Parathyroid adenoma (tissue), 2 donors: ENCODE measurements around the gene EMB.
"Not testable (repeated sequence)": the region's sequence is repeated elsewhere in the genome, so short reads cannot be mapped to it uniquely, and the experiment has no call there.

Source experiments
- H2AFZ ChIP-seq: fragments of 300-600 bp; sonication (generic); one replicate; pipeline ENCODE4 v1.7.0; 2017; ENCODE audit warnings: antibody characterized with exemption, mild to moderate bottlenecking
- H3K27ac ChIP-seq: fragments of 300-600 bp; sonication (generic); one replicate; pipeline ENCODE4 v1.7.0; 2017
- H3K27me3 ChIP-seq: fragments of 300-600 bp; sonication (generic); one replicate; pipeline ENCODE4 v1.7.0; 2017; ENCODE audit warnings: low read length; ENCODE audit not compliant: control insufficient read depth, insufficient read depth
- H3K36me3 ChIP-seq: fragments of 300-600 bp; sonication (generic); one replicate; pipeline ENCODE4 v1.7.0; 2017; ENCODE audit warnings: low read length; ENCODE audit not compliant: control insufficient read depth, insufficient read depth
- H3K4me1 ChIP-seq: fragments of 300-600 bp; sonication (generic); one replicate; pipeline ENCODE4 v1.7.0; 2017; ENCODE audit warnings: control low read depth
- H3K4me2 ChIP-seq: fragments of 300-600 bp; sonication (generic); one replicate; pipeline ENCODE4 v1.7.0; 2017; ENCODE audit warnings: low read length
- H3K4me3 ChIP-seq: fragments of 300-600 bp; sonication (generic); one replicate; pipeline ENCODE4 v1.7.0; 2017; ENCODE audit warnings: low read depth, low read length
- H3K79me2 ChIP-seq: fragments of 300-600 bp; sonication (generic); one replicate; pipeline ENCODE4 v1.7.0; 2017; ENCODE audit warnings: control low read depth
- H3K9ac ChIP-seq: fragments of 300-600 bp; sonication (generic); one replicate; pipeline ENCODE4 v1.7.0; 2017; ENCODE audit warnings: mild to moderate bottlenecking
- H3K9me3 ChIP-seq: fragments of 300-600 bp; sonication (generic); one replicate; pipeline ENCODE4 v1.7.0; 2017; ENCODE audit warnings: low read length; ENCODE audit not compliant: control insufficient read depth
- TF ChIP-seq, protein P1 (sequence below): fragments of 300-600 bp; sonication (generic); IDR thresholded peaks from one replicate; pipeline ENCODE4 v1.7.0; 2017; ENCODE audit warnings: antibody characterized with exemption, mild to moderate bottlenecking
- donor health status: primary hyperparathyroidism.

Gene EMB

DNA sequence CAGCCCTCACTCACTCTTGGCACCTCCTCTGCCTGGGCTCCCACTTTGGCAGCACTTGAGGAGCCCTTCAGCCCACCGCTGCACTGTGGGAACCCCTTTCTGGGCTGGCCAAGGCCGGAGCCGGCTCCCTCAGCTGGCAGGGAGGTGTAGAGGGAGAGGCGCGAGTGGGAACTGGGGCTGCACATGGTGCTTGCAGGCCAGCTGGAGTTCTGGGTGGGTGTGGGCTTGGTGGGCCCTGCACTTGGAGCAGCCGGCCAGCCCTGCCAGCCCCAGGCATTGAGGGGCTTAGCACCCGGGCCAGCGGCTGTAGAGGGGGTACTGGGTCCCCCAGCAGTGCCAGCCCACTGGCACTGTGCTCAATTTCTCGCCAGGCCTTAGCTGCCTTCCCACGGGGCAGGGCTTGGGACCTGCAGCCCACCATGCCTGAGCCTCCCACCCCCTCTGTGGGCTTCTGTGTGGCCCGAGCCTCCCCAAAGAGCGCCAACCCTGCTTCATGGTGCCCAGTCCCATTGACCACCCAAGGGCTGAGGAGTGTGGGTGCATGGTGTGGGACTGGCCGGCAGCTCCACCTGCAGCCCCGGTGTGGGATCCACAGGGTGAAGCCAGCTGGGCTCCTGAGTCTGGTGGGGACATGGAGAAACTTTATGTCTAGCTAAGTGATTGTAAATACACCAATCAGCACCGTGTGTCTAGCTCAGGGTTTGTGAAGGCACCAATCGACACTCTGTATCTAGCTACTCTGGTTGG, 71.6 kb downstream of the EMB start:
- H3K9me3 ChIP-seq, H3K9ac ChIP-seq, H3K4me2 ChIP-seq, H2AFZ ChIP-seq, H3K27ac ChIP-seq, H3K79me2 ChIP-seq, H3K36me3 ChIP-seq, H3K4me3 ChIP-seq, H3K27me3 ChIP-seq, H3K4me1 ChIP-seq: not testable (repeated sequence)

DNA sequence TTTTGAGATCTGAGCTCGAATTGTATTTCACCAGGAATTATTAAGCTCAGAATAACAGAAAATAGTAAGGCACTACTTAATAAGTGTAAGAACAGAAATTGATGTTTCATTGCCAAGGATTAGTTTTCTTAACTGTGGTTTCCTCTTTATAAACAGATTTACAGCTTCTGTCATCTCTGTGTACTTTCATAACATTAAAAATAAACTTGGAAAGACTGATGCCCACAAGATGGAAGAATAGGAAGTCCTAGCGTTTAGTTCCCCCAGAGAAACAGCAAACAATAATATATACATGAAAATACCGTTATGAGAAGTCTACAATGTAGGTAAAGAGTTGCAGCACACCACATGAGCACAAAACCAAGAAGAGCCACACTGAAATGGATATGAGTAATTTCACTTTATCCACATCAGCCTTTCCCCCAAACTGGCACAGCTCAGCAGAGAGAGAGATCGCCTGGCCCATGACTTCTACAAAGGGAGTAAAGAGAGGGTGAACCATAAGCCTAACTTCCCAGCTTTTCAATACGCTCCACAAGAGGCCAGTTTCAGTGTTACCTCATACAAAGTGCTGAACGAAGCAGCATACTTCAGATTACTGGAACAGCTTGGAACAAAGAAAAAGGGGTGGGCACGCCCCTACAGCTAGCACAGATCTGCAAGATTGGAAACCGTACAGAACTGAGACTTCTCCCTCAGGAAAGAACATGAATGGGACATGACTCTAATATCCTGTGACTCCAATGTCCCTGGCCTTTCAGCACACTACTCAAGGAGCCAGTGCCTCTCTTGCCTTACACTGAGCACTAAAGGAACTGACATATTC, 75.4 kb downstream of the EMB start:
- no peak overlapping the region for H3K4me3 ChIP-seq
- no peak overlapping the region for H3K27ac ChIP-seq
- no peaks in the 10 kb centered on the region for H3K36me3 ChIP-seq
- no peaks in the 10 kb centered on the region for H3K4me1 ChIP-seq
- no peaks in the 10 kb centered on the region for H3K79me2 ChIP-seq
- TF ChIP-seq, protein P1, sequence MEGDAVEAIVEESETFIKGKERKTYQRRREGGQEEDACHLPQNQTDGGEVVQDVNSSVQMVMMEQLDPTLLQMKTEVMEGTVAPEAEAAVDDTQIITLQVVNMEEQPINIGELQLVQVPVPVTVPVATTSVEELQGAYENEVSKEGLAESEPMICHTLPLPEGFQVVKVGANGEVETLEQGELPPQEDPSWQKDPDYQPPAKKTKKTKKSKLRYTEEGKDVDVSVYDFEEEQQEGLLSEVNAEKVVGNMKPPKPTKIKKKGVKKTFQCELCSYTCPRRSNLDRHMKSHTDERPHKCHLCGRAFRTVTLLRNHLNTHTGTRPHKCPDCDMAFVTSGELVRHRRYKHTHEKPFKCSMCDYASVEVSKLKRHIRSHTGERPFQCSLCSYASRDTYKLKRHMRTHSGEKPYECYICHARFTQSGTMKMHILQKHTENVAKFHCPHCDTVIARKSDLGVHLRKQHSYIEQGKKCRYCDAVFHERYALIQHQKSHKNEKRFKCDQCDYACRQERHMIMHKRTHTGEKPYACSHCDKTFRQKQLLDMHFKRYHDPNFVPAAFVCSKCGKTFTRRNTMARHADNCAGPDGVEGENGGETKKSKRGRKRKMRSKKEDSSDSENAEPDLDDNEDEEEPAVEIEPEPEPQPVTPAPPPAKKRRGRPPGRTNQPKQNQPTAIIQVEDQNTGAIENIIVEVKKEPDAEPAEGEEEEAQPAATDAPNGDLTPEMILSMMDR = no peak
- no peaks in the 10 kb centered on the region for H3K27me3 ChIP-seq
- no peak overlapping the region for H3K4me2 ChIP-seq
- no peak overlapping the region for H2AFZ ChIP-seq
- H3K9me3 ChIP-seq = no peaks in the 10 kb centered on the region
- H3K9ac ChIP-seq = no peak overlapping the region

DNA sequence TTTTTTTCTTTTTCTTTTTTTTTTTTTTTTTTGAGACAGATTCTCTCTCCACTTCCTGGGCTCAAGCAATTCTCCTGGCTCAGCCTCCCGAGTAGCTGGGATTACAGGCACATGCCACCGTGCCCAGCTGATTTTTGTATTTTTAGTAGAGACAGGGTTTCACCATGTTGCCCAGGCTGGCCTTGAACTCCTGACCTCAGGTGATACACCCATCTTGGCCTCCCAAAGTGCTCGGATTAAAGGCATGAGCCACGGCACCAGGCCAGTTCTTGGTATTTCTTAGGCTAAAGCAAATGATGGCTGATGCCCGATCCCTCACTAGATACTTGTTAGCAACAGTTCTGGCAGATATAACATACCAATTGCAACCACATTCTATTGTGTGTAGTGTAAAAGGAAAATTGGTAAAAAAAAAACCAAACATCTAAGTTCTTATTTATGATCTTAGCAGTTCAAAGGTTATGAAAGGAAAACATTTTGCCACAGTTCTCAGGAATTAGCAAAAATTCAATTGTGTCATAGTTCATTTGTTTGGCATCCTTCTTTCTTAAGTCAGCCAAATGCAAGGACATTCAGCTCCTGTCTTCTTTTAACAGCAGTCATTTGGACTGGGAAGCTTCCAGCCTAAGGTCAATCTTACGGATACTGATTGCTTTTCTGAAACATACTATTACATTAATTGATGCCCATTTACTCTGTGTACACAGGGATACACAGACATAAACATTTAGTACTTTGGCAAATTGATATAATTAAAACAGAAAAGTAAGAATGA, 76.4 kb downstream of the EMB start:
- H3K9me3 ChIP-seq, H2AFZ ChIP-seq, H3K4me2 ChIP-seq, H3K4me3 ChIP-seq, H3K4me1 ChIP-seq, H3K27ac ChIP-seq, H3K9ac ChIP-seq, H3K27me3 ChIP-seq, H3K36me3 ChIP-seq, H3K79me2 ChIP-seq: not testable (repeated sequence)

DNA sequence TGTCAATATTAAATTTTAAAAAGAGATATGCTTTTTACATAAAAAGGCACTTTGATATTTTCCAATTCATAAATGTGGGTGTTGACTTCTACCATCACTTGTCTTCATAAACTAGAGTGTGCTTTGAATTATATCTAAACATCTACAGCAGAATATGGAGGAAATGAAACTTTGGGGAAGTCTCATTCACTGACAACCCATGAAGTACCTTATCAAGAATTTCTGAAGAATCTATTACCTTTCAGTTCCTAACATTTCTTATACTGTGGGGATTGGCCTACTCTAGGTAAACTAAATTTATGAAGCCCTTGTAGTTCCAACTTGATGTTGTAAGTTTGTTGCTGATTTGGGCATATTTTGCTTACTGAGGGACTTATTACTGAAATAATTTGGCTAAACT, 81.9 kb downstream of the EMB start:
- no peaks in the 10 kb centered on the region for H3K4me1 ChIP-seq
- no peaks in the 10 kb centered on the region for H3K27me3 ChIP-seq
- H3K36me3 ChIP-seq = no peaks in the 10 kb centered on the region
- H3K9ac ChIP-seq = no peak overlapping the region
- H3K4me2 ChIP-seq = no peak overlapping the region
- no peak overlapping the region for H3K27ac ChIP-seq
- no peak overlapping the region for H2AFZ ChIP-seq
- H3K9me3 ChIP-seq = no peaks in the 10 kb centered on the region
- TF ChIP-seq, protein P1 = no peak
- H3K4me3 ChIP-seq = no peak overlapping the region
- H3K79me2 ChIP-seq = no peaks in the 10 kb centered on the region

DNA sequence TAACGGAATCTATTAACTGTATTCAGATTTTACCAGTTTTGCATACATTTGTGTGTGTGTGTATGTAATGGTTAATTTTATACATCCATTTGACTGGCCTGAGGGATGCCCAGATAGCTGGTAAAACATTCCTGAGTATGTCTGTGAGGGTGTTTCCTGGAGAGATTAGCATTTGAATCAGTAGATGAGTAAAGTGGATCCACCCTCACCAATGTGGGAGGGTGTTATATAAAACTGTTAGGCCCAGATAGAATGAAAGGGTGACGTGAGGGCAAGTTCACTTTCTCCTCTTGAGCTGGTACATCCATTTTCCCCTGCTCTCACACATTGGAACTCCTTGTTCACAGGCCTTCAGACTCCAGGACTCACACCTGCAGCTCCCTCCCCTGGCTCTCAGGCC, 88.7 kb downstream of the EMB start:
- Histone ChIP-seq H2AFZ (no peak overlapping the region), H3K36me3 (no peaks in the 10 kb centered on the region), H3K4me1 (no peaks in the 10 kb centered on the region), H3K27ac (no peak overlapping the region), H3K4me2 (no peak overlapping the region), H3K27me3 (no peaks in the 10 kb centered on the region), H3K9me3 (no peaks in the 10 kb centered on the region), H3K4me3 (no peak overlapping the region), H3K79me2 (no peaks in the 10 kb centered on the region), H3K9ac (no peak overlapping the region)
- TF ChIP-seq, protein P1 = no peak
